Kidney (tissue), 14 donors: ENCODE results near the gene NAP1L1. TPM values are rescaled to one million over a fixed set of nuclear protein-coding genes. Genes with fewer than 3 reads are reported as not detected.

ENCODE experiments used
- DNase-seq, 5 donors: peaks; one replicate each; pipeline ENCODE4 v3.0.0-alpha.2; 2013 to 2020
- FAIRE-seq: peaks from 2 replicates; lab custom pipeline; 2012; peaks lifted over from hg19 to GRCh38; lab: Jason Lieb, UNC
- H3K27ac ChIP-seq, 2 donors: one replicate each; pipeline ENCODE4 v1.7.0; 2013; ENCODE audit warnings: low read depth in 2 of 2, low read length in 2 of 2, inconsistent platforms in 1 of 2
- H3K27me3 ChIP-seq: one replicate; pipeline ENCODE4 v1.7.1; 2013; ENCODE audit warnings: low read length, inconsistent platforms; ENCODE audit not compliant: control insufficient read depth, insufficient read depth
- H3K36me3 ChIP-seq, 3 donors: one replicate each; pipeline versions ENCODE4 v1.7.0 to v1.7.1; 2013; ENCODE audit warnings: low read length in 3 of 3, control low read depth in 1 of 3, inconsistent platforms in 1 of 3; ENCODE audit not compliant: insufficient read depth in 3 of 3, control insufficient read depth in 2 of 3
- H3K4me1 ChIP-seq, 3 donors: one replicate each; pipeline versions ENCODE4 v1.7.0 to v1.7.1; 2013; ENCODE audit warnings: low read length in 3 of 3, inconsistent platforms in 1 of 3, low read depth in 1 of 3; ENCODE audit not compliant: control insufficient read depth in 2 of 3, insufficient read depth in 2 of 3
- H3K4me3 ChIP-seq, 3 donors: one replicate each; pipeline versions ENCODE4 v1.7.0 to v1.8.1; 2013; ENCODE audit warnings: low read length in 3 of 3, control low read depth in 1 of 3, inconsistent platforms in 1 of 3
- H3K9ac ChIP-seq, 3 donors: one replicate each; pipeline versions ENCODE4 v1.7.0 to v1.7.1; 2013; ENCODE audit warnings: low read length in 3 of 3, control low read depth in 1 of 3, inconsistent platforms in 1 of 3
- H3K9me3 ChIP-seq, 3 donors: one replicate each; pipeline versions ENCODE4 v1.7.0 to v1.7.1; 2013; ENCODE audit warnings: low read length in 3 of 3, control low read depth in 1 of 3, inconsistent platforms in 1 of 3; ENCODE audit not compliant: control insufficient read depth in 2 of 3, insufficient read depth in 1 of 3
- CTCF ChIP-seq: IDR thresholded peaks from 3 replicates; pipeline ENCODE4 v1.5.1; 2012; ENCODE audit warnings: mild to moderate bottlenecking, moderate library complexity, borderline replicate concordance; ENCODE audit not compliant: insufficient read depth; ENCODE audit errors: extremely low read depth
- intact Hi-C: fragments of 100-400 bp; cut with DNase I; formaldehyde crosslinking; loops from one replicate; pipeline ENCODE4 v1.11.1; 2022
- polyA plus RNA-seq: library from polyadenylated mRNA; stranded (reverse); fragments of 350-450 nt; fragmentation: Illumina TruSeq; extraction: RNeasy Lipid Tissue Mini Kit (QIAGEN cat#74804); gene quantifications from one replicate; pipeline ENCODE4 v1.2.3, GENCODE V29; 2014; ENCODE audit warnings: low read depth, low replicate concordance; ENCODE audit not compliant: insufficient read depth
- total RNA-seq: library from RNA; stranded (reverse); fragmentation: NEBNext Ultra II Directional; extraction: Animal tissue kit (Norgen Biotek cat#: 25700); gene quantifications from one replicate; pipeline ENCODE4 v1.2.1, GENCODE V29; 2021
- donor health status: control.
- donor health status: control.
- donor health status: control.
- donor health status: control.
- donor health status: control.
- donor health status: DM: yes; HTN: yes; CAD: no.
- donor health status: Normal renal cell carcinoma (clear cell type).

Gene NAP1L1
- total and polyA plus RNA-seq, 2 donors from 2014 or later: 180 to 288 TPM

GRCh38 chr12:76029982-76030340 is 54.5 kb downstream of the NAP1L1 start:
- DNase-seq: peak in 3 of 5 donors; percentile 43 to 66 (median 64)
- no peaks in the 10 kb centered on the region for H3K36me3 ChIP-seq
- peak overlapping the region; percentile 77 to 88 (median 85) for H3K9ac ChIP-seq
- intact Hi-C loops: loop anchor here (10.0 kb wide), 1 partner anchor 505 kb away; no protein-coding TSS in a partner anchor
- H3K27me3 ChIP-seq: no peaks in the 10 kb centered on the region
- peak overlapping the region; percentile 85 to 95 for H3K27ac ChIP-seq
- H3K4me1 ChIP-seq: peaks cover 0 to 6% (median 0%) of the 10 kb centered on the region in 3 donors
- TF ChIP-seq CTCF: no peak
- H3K9me3 ChIP-seq: no peaks in the 10 kb centered on the region
- peak overlapping the region; percentile 80 to 98 (median 94) for H3K4me3 ChIP-seq
- no peak for FAIRE-seq

- H3K27me3 ChIP-seq: no peaks in the 10 kb centered on the region
- peak overlapping the region in 1 of 2 donors; percentile 20 for H3K27ac ChIP-seq
- TF ChIP-seq CTCF: no peak
- H3K4me1 ChIP-seq: peaks cover 0 to 6% (median 0%) of the 10 kb centered on the region in 3 donors
- H3K9ac ChIP-seq: peak overlapping the region; percentile 47 to 88 (median 55)
- no peaks in the 10 kb centered on the region for H3K36me3 ChIP-seq
- no peaks in the 10 kb centered on the region for H3K9me3 ChIP-seq
- intact Hi-C loops: no loop called here
- DNase-seq: peak in 1 of 5 donors; percentile 26
- peak overlapping the region; percentile 80 to 98 (median 94) for H3K4me3 ChIP-seq
- no peak for FAIRE-seq
These were observed 55.8 kb downstream of the NAP1L1 start for GRCh38 chr12:76028571-76029277.

GRCh38 chr12:76026643-76027063 is 57.8 kb downstream of the NAP1L1 start:
- H3K27me3 ChIP-seq: no peaks in the 10 kb centered on the region
- H3K4me1 ChIP-seq: peaks cover 0 to 5% (median 0%) of the 10 kb centered on the region in 3 donors
- H3K36me3 ChIP-seq: no peaks in the 10 kb centered on the region
- no peaks in the 10 kb centered on the region for H3K9me3 ChIP-seq
- H3K27ac ChIP-seq: no peak overlapping the region
- TF ChIP-seq CTCF: no peak
- no peak overlapping the region for H3K9ac ChIP-seq
- intact Hi-C loops: no loop called here
- DNase-seq: peak in 1 of 5 donors; percentile 62
- no peak for FAIRE-seq
- H3K4me3 ChIP-seq: no peak overlapping the region
